DMS153 treated with DMSO at 0.1 percent for 48 hours (cell line): ENCODE results near the gene CCND2.
"Not testable (repeated sequence)": the region's sequence is repeated elsewhere in the genome, so short reads cannot be mapped to it uniquely, and the experiment has no call there.

Experiments used
- DNase-seq: peaks from one replicate; lab custom pipeline; 2025; ENCODE audit not compliant: unreplicated experiment; lab: John Stamatoyannopoulos, UW

Gene CCND2

DNA sequence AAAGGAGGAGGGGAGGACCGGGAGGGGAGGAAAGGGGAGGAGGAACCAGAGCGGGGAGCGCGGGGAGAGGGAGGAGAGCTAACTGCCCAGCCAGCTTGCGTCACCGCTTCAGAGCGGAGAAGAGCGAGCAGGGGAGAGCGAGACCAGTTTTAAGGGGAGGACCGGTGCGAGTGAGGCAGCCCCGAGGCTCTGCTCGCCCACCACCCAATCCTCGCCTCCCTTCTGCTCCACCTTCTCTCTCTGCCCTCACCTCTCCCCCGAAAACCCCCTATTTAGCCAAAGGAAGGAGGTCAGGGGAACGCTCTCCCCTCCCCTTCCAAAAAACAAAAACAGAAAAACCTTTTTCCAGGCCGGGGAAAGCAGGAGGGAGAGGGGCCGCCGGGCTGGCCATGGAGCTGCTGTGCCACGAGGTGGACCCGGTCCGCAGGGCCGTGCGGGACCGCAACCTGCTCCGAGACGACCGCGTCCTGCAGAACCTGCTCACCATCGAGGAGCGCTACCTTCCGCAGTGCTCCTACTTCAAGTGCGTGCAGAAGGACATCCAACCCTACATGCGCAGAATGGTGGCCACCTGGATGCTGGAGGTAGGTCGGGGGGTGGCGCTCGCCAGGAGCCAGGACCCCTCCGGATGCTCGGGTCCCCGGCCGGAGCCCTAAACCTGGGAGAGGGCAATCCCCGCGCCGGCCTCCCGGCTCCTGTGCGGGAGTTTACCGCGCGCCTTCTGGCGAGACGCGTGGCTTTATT lies at the start of gene CCND2:
Gene CCND2, plus strand, starts transcription at position 111 of the 744 bp plus-strand sequence. Its CDS starts 279 bp downstream, at position 390.
- no peak for DNase-seq

DNA sequence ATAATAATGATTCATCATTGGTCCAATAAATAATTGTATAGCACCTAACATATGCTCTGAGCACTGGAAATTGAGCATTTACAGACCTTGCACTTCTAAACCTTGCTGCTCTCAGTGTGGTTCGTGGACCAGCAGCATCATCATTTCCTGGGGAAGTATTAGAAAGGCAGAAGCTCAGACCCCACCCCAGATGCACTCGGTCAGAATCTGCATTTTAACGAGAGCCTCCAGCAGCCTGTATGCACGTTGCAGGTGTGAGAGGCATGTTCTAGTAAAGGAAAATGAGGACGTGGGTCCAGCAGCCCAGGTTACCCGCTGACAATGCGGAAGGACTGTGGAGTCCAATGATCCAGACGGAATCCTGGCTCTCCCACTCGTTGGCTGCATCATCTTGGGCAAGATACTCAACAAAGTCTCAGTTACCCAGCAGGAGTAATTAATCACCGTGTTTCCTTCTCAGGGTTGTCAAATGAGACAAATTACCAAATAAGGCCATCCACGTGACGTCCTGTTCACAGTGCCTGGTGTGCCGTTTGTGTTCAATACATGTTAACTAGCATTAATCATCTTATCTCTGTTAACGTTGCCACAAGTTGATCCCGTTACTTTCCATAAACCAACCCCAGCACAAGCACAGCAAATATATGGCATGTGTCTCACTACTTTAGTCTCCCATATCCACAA lies 49.2 kb upstream of the CCND2 start:
- DNase-seq: no peak

DNA sequence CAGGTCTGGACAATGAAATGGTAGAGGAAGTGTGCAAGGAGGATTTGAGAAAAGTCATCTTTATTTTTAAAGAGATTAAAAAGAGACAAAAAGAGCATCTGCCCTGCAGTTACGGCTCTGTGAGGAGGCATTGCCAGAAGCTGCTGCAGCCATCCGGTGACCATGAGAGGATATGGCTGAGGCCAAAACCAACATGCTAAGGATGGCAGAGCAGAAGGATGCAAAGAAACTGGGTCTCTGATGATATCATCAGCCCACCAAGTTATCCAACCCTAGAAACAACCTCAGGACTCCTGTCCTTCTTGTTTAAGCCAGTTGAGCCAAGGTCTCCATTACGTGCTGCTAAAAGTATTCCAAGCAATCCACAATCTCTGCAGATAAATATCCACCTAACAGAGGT lies 48.0 kb upstream of the CCND2 start:
- no peak for DNase-seq

DNA sequence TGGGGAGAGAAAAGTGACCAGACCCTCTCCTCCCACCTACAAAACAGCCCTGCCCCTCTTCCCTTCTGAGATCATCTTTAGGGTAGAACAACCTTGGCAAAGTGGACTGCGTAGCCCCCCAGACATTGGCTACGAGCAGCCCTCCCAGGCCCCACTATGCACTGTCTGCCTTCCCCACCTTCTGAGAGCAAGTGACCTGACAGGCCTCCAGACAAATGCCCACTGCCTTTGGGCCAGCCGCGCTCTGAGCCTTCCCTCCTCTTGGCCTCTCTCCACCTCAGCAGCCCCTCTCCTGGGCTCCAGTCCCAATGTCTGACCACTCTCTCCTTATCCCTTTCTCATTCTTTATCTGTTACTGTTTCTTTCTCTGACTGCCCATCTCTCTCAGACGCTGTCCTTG lies 46.5 kb upstream of the CCND2 start:
- no peak for DNase-seq

DNA sequence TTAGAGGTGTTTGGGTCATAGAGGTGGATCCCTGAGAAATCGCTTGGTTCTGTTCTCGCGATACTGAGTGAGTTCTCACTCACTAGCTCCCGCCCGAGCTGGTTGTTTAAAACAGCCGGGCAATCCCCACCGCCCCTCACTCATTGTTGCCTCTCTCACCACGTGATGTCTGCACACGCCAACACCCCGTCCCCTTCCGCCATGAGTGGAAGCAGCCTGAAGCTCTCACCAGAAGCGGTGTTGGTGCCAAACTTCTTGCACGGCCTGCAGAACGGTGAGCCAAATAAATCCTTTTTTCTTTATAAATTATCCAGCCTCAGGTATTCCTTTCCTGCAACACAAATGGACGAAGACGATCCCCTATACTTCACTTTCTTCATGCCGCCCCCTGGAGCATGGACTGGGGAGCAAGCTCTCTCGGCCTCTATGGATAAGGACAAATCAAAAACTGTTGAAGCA lies 45.4 kb upstream of the CCND2 start:
- no peak for DNase-seq

DNA sequence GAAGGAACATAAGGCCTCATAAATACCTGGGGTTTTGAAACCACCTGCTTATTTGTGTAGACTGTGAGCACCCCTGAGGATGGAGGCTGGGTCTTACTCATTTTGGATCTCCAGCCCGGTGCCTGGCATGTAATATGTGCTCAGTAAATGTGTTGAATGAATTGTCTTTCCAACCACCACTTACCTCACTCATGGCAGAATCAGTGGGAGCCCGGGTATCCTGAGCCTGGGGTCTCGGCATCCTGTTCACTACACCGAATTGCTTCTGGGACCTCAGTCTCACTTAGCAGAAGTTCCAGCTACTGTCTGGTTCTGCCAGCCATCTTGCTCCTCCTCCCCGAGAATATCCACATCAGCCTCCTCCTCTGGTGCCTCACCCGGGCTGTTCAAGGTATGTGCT lies 43.0 kb upstream of the CCND2 start:
- DNase-seq: no peak

DNA sequence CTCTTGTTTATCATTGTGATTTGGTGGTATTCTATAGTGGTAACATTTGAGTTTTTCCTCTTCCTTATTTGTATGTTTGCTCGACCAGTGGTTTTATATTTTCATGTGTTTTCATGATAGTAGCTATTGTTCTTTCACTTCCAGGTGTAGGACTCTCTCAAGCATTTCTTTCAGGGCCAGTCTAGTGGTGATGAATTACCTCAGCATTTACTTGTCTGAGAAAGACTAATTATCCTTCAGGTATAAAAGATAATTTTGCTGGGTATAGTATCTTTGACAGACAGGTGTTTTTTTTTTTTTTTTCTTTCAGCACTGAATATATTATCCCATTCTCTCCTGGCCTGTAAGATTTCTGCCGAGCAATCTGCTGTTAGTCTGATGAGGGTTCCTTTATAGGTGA lies 35.0 kb upstream of the CCND2 start:
- no peak for DNase-seq

DNA sequence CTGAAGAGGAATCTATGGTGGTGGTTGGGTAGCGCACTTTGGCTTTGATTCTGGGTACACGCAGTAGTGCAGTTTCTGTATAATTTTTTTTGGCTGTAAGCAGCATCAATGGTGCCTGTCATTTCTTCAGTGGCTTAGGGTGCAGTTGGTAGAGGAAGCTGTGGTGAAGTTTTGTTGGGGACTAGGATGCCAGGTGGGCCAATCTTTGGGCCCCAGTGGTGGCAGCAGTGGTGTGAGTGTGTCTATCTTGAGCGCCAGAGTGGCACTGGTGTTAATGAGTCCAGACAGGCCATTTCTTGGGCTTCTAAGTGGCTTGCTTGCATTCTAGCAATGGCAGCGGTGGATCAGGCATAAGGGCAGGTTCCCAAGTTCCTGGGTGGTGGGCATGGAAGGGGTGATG lies 33.8 kb upstream of the CCND2 start:
- DNase-seq: no peak

DNA sequence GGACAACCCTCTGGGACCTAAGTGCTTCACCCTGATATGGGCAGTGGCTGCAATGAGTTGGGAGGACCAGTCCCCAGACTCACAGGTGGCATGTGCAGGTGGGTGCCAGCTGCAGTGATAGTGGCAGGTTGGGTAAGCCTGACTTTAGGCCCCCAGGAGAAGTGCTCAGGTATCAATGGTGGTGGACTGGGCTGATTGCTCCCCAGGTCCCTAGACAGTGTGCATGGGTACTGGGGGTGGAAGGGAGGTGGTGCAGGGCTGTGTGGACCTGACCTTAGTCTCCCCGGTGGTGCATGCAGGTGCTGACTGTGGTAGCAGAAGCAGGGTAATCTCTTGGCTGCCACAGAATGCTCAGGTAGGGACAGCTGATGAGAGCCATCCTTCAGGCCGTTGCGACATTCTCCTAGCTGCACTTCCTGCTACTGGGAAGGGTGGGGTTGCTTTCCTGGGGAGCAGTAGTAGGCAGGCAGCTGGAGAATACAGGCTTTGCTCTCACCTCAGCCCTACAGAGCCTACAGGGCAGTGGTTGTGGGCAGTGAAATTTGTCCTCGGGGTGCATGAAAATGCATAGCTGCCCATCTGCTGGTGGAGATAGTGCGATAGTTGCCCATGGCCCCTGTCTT lies 33.3 kb upstream of the CCND2 start:
- DNase-seq: no peak

DNA sequence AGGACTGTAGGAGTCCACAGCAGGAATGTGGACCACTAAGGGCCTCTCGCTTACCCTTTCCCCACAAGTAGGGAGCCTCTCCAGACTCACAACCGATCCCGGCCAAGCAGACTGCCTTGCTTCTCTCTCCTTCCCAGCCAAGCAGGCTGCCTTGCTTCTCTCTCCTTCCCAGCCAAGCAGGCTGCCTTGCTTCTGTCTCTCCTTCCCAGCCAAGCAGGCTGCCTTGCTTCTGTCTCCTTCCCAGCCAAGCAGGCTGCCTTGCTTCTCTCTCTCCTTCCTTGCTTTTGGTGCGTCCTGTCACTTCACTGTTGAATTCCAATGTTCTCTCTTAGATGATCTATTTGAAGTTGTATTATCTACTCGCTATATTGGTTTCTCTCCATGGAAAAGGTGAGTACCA lies 32.6 kb upstream of the CCND2 start:
- no peak for DNase-seq

DNA sequence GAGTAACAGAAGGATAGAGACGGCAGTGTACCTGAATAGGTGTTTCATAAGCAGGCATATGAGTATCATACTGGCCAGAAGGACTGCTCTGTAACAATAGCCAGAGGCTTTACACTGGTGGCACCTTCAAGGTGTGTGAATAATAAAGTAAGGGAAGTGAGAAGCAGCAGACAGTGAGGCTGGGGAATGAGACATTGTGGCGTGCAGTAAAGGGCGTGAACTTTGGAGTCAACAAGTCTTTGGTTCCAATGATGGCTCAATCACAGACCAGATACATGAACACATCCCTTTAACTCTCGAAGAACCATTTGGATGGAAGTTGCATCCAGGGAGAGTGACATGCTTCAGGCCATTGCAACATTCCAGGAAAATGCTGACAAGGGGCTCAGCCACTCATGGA lies 32.0 kb upstream of the CCND2 start:
- no peak for DNase-seq

DNA sequence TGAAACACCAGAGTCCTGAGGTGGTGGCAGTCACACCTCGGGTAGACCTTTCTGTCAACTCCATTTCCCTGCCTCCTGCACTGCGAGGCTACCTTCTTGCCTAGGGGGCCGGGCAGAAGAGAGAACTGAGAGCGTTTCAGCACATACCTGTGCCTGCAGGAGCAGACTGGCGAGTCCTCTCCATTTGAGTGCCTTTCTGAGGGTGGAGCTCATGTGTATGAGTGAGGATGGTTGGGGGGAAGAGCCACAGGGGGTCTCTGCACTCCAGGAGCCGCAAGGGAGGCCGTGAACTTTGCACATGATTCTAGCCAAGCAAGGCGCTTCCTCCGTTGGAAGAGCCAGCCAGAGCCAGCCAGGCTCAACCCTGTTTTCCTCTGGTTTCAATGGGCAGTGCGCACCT lies 31.0 kb upstream of the CCND2 start:
- DNase-seq: no peak

DNA sequence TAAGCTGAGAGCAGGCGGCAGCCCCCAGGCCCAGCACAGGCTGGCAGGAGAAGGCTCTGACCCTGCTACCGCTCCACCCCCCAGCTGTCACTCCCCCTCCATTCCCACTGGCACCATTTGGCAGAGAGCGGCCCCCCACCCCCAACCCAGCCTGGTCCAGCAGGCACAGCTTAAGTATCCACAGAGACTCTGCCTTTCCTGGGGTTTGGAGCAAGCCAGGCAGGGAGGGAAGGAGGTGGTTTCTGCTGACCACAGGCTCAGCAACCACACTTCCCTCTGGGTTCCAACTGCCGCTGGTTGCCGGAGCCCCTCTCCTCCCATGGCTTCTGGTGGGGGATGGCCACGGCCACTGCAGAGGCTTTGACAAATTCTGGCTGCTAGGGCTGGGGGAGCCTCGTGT lies 30.5 kb upstream of the CCND2 start:
- no peak for DNase-seq

DNA sequence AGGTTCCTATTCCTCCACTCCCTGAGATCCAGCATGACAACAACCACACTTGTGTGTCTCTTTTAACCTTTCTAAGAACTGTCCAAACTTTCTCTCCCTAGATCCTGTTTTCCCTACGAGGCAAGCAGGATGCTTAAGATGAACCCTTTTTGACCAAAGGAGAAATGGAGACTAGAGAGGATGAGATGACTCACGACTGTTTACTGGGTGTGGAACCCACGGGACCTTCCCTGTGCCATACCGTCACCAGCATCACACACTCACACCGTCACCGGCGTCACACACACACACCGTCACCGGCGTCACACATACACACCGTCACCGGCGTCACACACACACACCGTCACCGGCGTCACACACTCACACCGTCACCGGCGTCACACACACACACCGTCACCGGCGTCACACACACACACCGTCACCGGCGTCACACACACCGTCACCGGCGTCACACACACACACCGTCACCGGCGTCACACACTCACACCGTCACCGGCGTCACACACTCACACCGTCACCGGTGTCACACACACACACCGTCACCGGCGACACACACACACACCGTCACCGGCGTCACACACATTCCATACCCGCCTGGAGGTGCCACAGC lies 30.0 kb upstream of the CCND2 start:
- DNase-seq: not testable (repeated sequence)

DNA sequence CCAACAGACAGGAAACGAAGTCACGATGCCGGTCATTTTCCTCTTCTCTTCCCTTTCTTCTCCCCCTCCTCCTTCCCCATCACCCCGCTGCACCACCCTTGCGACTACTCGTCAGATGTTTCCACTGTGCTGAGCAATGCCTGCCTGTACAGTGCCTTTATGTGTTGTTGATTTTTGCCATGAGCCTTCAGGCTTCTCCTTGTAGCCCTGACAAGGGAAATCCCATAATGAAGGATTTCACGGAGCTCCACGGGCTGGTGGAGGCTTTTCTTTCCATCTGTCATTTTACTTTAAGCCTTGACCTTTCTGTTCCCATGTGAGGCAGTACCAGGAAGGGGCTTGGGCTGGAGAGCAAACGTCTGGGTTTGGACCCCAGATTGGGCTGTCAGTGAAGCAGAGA lies 28.7 kb upstream of the CCND2 start:
- no peak for DNase-seq

DNA sequence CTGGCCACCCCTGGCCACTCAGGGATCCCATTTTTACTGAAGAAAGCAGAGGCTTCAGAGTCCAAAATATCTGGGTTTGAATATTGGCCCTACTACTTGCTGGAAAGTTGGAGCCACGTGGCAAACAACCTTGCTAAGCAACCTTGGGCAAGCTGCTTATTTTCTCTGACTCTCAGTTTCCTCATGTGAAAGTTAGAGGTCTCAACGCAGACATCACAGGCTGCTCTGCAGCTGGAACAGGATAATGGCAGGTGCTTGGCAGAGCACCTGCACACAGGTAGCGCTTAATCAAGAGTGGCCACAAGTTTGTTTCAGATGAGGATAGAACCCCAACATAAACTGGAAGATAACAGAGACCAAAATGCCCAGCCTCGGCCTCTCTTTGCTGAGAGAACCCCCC lies 28.1 kb upstream of the CCND2 start:
- DNase-seq: no peak

DNA sequence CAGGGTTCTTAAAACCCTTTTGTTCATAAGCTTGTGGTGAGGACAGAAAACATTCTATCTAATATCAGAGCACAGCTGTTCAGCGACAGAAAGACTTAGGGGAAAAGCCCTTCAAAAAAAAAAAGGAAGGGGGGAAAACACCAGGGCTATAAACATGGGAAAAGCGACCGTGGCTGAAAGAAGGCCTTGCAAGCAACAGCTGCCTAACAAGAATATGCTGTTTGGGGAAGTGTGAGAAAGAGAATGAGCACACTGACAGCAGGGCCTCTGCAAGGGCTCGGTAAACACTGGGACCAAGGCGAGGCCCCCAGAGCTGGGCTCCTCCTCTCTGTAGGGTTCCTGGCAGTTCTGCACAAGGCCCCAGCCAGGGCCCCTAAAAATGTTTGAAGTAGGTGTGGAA lies 27.4 kb upstream of the CCND2 start:
- DNase-seq: no peak

DNA sequence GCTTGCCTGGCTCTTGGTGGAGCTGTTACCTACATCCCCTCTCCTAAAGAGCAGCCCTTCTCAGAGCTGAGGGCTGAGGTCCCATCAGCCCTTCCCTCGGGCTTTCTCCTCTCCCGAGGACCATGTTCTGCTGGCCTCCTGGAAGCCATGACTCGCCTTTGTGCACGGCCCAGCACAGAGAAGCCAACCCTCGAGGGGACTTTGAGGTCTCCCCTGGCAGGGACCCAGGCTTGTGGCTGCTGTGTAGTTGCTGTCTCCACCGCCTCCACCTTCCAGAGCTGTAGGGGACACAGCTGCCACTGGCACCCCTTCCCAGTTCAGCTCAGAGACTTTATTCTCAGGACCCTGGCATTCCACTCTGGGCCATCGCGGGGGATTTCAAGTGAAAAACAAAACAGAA lies 22.9 kb upstream of the CCND2 start:
- no peak for DNase-seq

DNA sequence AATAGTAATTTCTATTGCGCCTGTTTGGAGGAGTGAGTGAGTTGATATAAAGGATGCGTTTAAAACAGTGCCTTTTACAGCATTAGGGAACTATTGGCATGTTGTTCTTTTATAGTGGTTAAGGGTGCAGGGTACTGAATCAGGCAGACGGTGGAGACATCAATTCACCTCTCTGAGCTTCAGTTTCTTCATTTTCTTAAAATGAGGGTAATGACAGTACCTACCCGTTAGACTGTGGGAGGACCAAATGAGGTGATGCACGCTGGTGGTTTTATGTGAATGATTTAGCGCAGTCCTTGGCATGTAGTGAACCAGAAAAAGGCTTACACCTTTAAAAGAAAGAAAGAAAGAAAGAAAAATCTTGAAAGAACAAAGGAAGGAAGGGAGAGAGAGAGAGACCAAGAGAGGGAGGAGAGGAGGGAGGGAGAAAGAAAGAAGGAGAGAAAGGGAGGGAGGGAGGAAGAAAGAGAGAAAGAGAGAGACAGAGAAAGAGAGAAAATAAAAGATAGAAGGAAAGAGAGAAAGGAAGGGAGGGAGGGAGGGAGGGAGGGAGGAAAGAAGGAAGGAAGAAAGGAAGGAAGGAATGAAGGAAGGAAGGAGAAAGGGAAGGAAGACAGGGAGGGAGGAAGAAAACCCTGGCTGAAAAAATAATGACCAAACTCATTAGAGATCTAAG lies 22.2 kb upstream of the CCND2 start:
- no peak for DNase-seq

DNA sequence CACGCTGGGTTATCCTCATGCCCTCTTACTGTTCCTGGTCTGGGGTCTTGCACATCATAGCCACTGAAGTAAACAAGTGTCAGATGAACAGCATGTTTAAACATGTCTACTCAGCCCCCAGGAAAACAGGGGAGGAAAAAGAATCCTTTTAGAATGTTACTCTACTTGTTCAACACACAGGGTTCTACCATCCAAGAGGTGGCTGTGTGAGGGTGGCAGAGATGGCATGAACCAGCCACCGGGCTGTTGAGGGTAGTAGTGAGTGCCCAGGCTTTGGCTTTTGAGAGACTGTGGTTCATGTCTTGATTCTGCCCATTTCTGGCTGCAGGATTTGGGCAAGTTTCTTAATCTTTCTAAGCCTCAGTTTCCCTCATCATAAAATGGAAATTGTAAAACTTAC lies 21.6 kb upstream of the CCND2 start:
- no peak for DNase-seq

DNA sequence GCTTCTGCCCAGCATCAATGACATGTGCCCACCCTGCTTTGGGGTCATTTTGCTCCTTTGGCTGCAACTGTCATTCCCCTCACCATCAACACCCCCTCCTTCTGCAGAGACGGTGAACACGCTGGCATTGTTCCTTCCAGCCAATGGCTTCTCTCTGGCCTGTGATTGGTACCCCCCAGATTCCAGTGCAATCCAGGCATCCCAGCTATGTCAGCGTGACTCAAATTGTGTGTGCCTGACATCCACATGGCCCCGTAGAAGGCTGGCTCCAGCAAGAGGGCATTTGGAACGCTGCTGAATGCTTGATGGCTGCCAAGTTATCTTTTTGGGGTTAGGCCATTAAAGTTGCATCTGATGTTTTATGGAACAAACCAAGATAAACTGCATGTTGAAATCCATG lies 21.0 kb upstream of the CCND2 start:
- DNase-seq: no peak
